GM18519 (cell line): Measurements from ENCODE around the gene UBE2F.
"Not testable (repeated sequence)": the region's sequence is repeated elsewhere in the genome, so short reads cannot be mapped to it uniquely, and the experiment has no call there.

ENCODE experiments used
- ATAC-seq: cut with Tn5 transposase; IDR thresholded peaks from one replicate; pipeline ENCODE4 v1.9.1; 2021; ENCODE audit warnings: mild to moderate bottlenecking, moderate library complexity; ENCODE audit not compliant: unreplicated experiment, low FRiP score

Gene UBE2F

GRCh38 chr2:238013806-238014205 is 47.0 kb downstream of the UBE2F start:
- no peak for ATAC-seq

GRCh38 chr2:238015705-238016104 is 48.9 kb downstream of the UBE2F start:
- ATAC-seq, result no peak

GRCh38 chr2:238016526-238016925 is 49.7 kb downstream of the UBE2F start:
- no peak for ATAC-seq

GRCh38 chr2:238019962-238020361 is 53.1 kb downstream of the UBE2F start:
- ATAC-seq, result no peak

- no peak for ATAC-seq
These were observed 54.0 kb downstream of the UBE2F start for GRCh38 chr2:238020816-238021215.

GRCh38 chr2:238021327-238021726 is 54.5 kb downstream of the UBE2F start:
- ATAC-seq, result no peak

GRCh38 chr2:238022594-238023157 is 55.9 kb downstream of the UBE2F start:
- ATAC-seq, result no peak

GRCh38 chr2:238023608-238024007 is 56.8 kb downstream of the UBE2F start:
- ATAC-seq, result no peak

- no peak for ATAC-seq
These were observed 58.2 kb downstream of the UBE2F start for GRCh38 chr2:238024986-238025385.

- ATAC-seq, result no peak
These were observed 59.0 kb downstream of the UBE2F start for GRCh38 chr2:238025741-238026360.

- ATAC-seq, result no peak
These were observed 60.2 kb downstream of the UBE2F start for GRCh38 chr2:238027058-238027457.

- ATAC-seq, result no peak
These were observed 61.0 kb downstream of the UBE2F start for GRCh38 chr2:238027591-238028415.

GRCh38 chr2:238029853-238030252 is 63.0 kb downstream of the UBE2F start:
- no peak for ATAC-seq

GRCh38 chr2:238030422-238031155 is 63.8 kb downstream of the UBE2F start:
- no peak for ATAC-seq

- no peak for ATAC-seq
These were observed 64.9 kb downstream of the UBE2F start for GRCh38 chr2:238031751-238032150.

- ATAC-seq, result no peak
These were observed 66.0 kb downstream of the UBE2F start for GRCh38 chr2:238032755-238033337.

GRCh38 chr2:238033991-238034390 is 67.2 kb downstream of the UBE2F start:
- not testable (repeated sequence) for ATAC-seq

GRCh38 chr2:238038203-238038602 is 71.4 kb downstream of the UBE2F start:
- no peak for ATAC-seq

GRCh38 chr2:238039151-238039550 is 72.3 kb downstream of the UBE2F start:
- ATAC-seq, result no peak

- no peak for ATAC-seq
These were observed 73.2 kb downstream of the UBE2F start for GRCh38 chr2:238039985-238040384.

GRCh38 chr2:238040918-238041317 is 74.1 kb downstream of the UBE2F start:
- no peak for ATAC-seq
